SK-N-SH (cell line): ENCODE measurements around the gene PODXL2. TPM values are rescaled to one million over a fixed set of nuclear protein-coding genes. Genes with fewer than 3 reads are reported as not detected.

Source experiments
- CTCF ChIA-PET: fragments of 300-600, 350-600 bp; formaldehyde crosslinking; extraction: SDS; loops from one replicate; lab custom pipeline; 2021; lab: Yijun Ruan, JAX
- POLR2A ChIA-PET: fragments of 350-600 bp; sonication (Branson Sonifier 250); formaldehyde crosslinking; extraction: SDS; loops from one replicate; lab custom pipeline; 2020; ENCODE audit warnings: antibody characterized with exemption, inconsistent platforms; lab: Yijun Ruan, JAX
- DNase-seq: peaks from one replicate; pipeline ENCODE4 v3.0.0; 2012
- H2AFZ ChIP-seq: fragments of 200-600 bp; sonication (generic); 2 replicates; pipeline ENCODE4 v1.8.1; 2016; ENCODE audit warnings: antibody characterized with exemption, mild to moderate bottlenecking, low read depth
- H3F3A ChIP-seq: fragments of 200-600 bp; sonication (generic); replicated peaks from 2 replicates; pipeline ENCODE3; 2016; ENCODE audit warnings: antibody characterized with exemption, mild to moderate bottlenecking; ENCODE audit not compliant: insufficient read depth
- H3K27ac ChIP-seq, 2 experiments: fragments of 200-500 bp in 1 of 2; fragments of 200-600 bp in 1 of 2; sonication (Bioruptor generic) in 1 of 2; sonication (generic), shearing (Covaris generic) in 1 of 2; 2 replicates each; pipeline versions ENCODE4 v1.5.1 to v1.6.1; 2014 to 2016; ENCODE audit warnings: low read depth in 2 of 2, inconsistent platforms in 1 of 2, low read length in 1 of 2, mild to moderate bottlenecking in 1 of 2, mixed read lengths in 1 of 2
- H3K27me3 ChIP-seq: fragments of 200-600 bp; sonication (generic), shearing (Covaris generic); 2 replicates; pipeline ENCODE4 v1.6.1; 2016; ENCODE audit warnings: mixed run types; ENCODE audit not compliant: insufficient read depth
- H3K36me3 ChIP-seq, 2 experiments: fragments of 200-500 bp in 1 of 2; fragments of 200-600 bp in 1 of 2; sonication (Bioruptor generic) in 1 of 2; sonication (generic) in 1 of 2; replicated peaks in 1 of 2; 2 replicates each; pipeline versions ENCODE3 to v1.5.1; 2014 to 2016; ENCODE audit warnings: low read length in 1 of 2, mild to moderate bottlenecking in 1 of 2; ENCODE audit not compliant: insufficient read depth in 2 of 2, control insufficient read depth in 1 of 2
- H3K4me1 ChIP-seq, 2 experiments: fragments of 200-500 bp in 1 of 2; fragments of 200-600 bp in 1 of 2; sonication (Bioruptor generic) in 1 of 2; sonication (generic), shearing (Covaris generic) in 1 of 2; 2 replicates each; pipeline versions ENCODE4 v1.5.1 to v1.6.1; 2014 to 2016; ENCODE audit warnings: low read depth in 1 of 2, low read length in 1 of 2, mixed run types in 1 of 2; ENCODE audit not compliant: insufficient read depth in 2 of 2, control insufficient read depth in 1 of 2
- H3K4me2 ChIP-seq: fragments of 200-600 bp; sonication (generic), shearing (Covaris generic); 2 replicates; pipeline ENCODE4 v1.6.1; 2017; ENCODE audit warnings: mixed run types
- H3K4me3 ChIP-seq, 2 experiments: fragments of 200-500 bp in 1 of 2; fragments of 200-600 bp in 1 of 2; sonication (Bioruptor generic) in 1 of 2; sonication (generic), shearing (Covaris generic) in 1 of 2; 2 replicates each; pipeline versions ENCODE4 v1.5.1 to v1.8.1; 2014 to 2016; ENCODE audit warnings: low read depth in 2 of 2, inconsistent platforms in 1 of 2, low read length in 1 of 2, mild to moderate bottlenecking in 1 of 2, mixed read lengths in 1 of 2, moderate library complexity in 1 of 2
- H3K79me2 ChIP-seq: fragments of 200-600 bp; sonication (generic); 2 replicates; pipeline ENCODE4 v1.8.1; 2017; ENCODE audit warnings: mild to moderate bottlenecking; ENCODE audit not compliant: insufficient read depth
- H3K9ac ChIP-seq: fragments of 200-600 bp; sonication (generic); 2 replicates; pipeline ENCODE4 v1.6.1; 2017; ENCODE audit warnings: mixed run types
- H3K9me2 ChIP-seq: fragments of 200-600 bp; sonication (generic); 2 replicates; pipeline ENCODE4 v1.6.1; 2017; ENCODE audit warnings: mixed run types
- H3K9me3 ChIP-seq: fragments of 200-600 bp; sonication (generic); 2 replicates; pipeline ENCODE4 v1.6.1; 2017; ENCODE audit warnings: mixed run types, mild to moderate bottlenecking, moderate library complexity
- H4K20me1 ChIP-seq: fragments of 200-600 bp; sonication (generic); 2 replicates; pipeline ENCODE4 v1.6.1; 2017; ENCODE audit warnings: mild to moderate bottlenecking, mixed run types; ENCODE audit not compliant: insufficient read depth
- CHD2 ChIP-seq: fragments of 150-350 bp; IDR thresholded peaks from 2 replicates; pipeline ENCODE4 v1.6.1; 2018; ENCODE audit warnings: low read length; ENCODE audit not compliant: partially characterized antibody
- FOSL2 ChIP-seq: IDR thresholded peaks from 2 replicates; pipeline ENCODE4 v1.4.0; 2012; ENCODE audit warnings: low read depth, mild to moderate bottlenecking, moderate library complexity, borderline replicate concordance
- FOXJ3 ChIP-seq: sonication (generic); formaldehyde crosslinking; IDR thresholded peaks from 2 replicates; pipeline ENCODE4 v1.5.1; 2020; ENCODE audit warnings: mild to moderate bottlenecking, missing genetic modification reagents
- GATA2 ChIP-seq: sonication (generic); formaldehyde crosslinking; IDR thresholded peaks from 2 replicates; pipeline ENCODE4 v1.5.0; 2020; ENCODE audit warnings: mild to moderate bottlenecking, missing genetic modification reagents
- JUND ChIP-seq: IDR thresholded peaks from 2 replicates; pipeline ENCODE4 v1.4.0; 2012
- MEF2A ChIP-seq: IDR thresholded peaks from 2 replicates; pipeline ENCODE4 v1.4.0; 2012; ENCODE audit warnings: low read depth, borderline replicate concordance
- MXI1 ChIP-seq: IDR thresholded peaks from 2 replicates; pipeline ENCODE4 v1.6.1; 2012; ENCODE audit warnings: mild to moderate bottlenecking, low read depth, low read length, improper control_type of control experiment
- POLR2AphosphoS5 ChIP-seq: IDR thresholded peaks from 2 replicates; pipeline ENCODE4 v1.6.1; 2012; ENCODE audit warnings: low read depth, low read length
- RAD21 ChIP-seq: IDR thresholded peaks from 2 replicates; pipeline ENCODE4 v1.6.1; 2012; ENCODE audit warnings: mild to moderate bottlenecking, low read length
- TAF1 ChIP-seq: IDR thresholded peaks from 2 replicates; pipeline ENCODE4 v1.6.1; 2012; ENCODE audit warnings: low read depth, mild to moderate bottlenecking, low read length, moderate library complexity, borderline replicate concordance
- TCF12 ChIP-seq: IDR thresholded peaks from 2 replicates; pipeline ENCODE4 v1.4.0; 2012
- TEAD4 ChIP-seq: IDR thresholded peaks from 2 replicates; pipeline ENCODE4 v1.4.0; 2012; ENCODE audit warnings: mild to moderate bottlenecking, borderline replicate concordance; ENCODE audit not compliant: insufficient read depth
- YY1 ChIP-seq: IDR thresholded peaks from 2 replicates; pipeline ENCODE4 v1.4.0; 2012; ENCODE audit warnings: low read depth, mild to moderate bottlenecking
- WGBS: methylation state at CpG from one replicate; pipeline ENCODE4 v1.1.6; 2017; ENCODE audit warnings: low lambda C conversion rate; 5-methylcytosine and 5-hydroxymethylcytosine counted together
- polyA plus RNA-seq, 3 experiments: library from polyadenylated mRNA; depleted of rRNA; stranded (reverse); fragments of >200 nt; gene quantifications; 2 replicates each; pipeline ENCODE4 v1.2.3, GENCODE V29; 2012
- TF ChIP-seq, protein P1 (sequence below): IDR thresholded peaks from 2 replicates; pipeline ENCODE4 v1.4.0; 2012; ENCODE audit warnings: low read depth, borderline replicate concordance
- TF ChIP-seq, protein P2 (sequence below): IDR thresholded peaks from 2 replicates; pipeline ENCODE4; 2012
- TF ChIP-seq, protein P3 (sequence below): fragments of 150-350 bp; IDR thresholded peaks from 2 replicates; pipeline ENCODE4 v1.6.1; 2017; ENCODE audit warnings: antibody characterized with exemption, low read length, low read depth, borderline replicate concordance
- TF ChIP-seq, protein P4 (sequence below): fragments of 200-600 bp; sonication (generic); IDR thresholded peaks from 2 replicates; pipeline ENCODE4 v1.6.1; 2017; ENCODE audit warnings: antibody characterized with exemption, mild to moderate bottlenecking, moderate library complexity
- TF ChIP-seq, protein P5 (sequence below): IDR thresholded peaks from 2 replicates; pipeline ENCODE4 v1.4.0; 2012; ENCODE audit warnings: low read depth
- TF ChIP-seq, protein P6 (sequence below): fragments of 150-350 bp; IDR thresholded peaks from 2 replicates; pipeline ENCODE4 v1.6.1; 2016; ENCODE audit warnings: mild to moderate bottlenecking, low read depth, low read length

PODXL2 gene
- polyA plus RNA-seq, 1 of the 3 experiments (the other 2 are of a cell fraction), result 27.5 TPM

DNA sequence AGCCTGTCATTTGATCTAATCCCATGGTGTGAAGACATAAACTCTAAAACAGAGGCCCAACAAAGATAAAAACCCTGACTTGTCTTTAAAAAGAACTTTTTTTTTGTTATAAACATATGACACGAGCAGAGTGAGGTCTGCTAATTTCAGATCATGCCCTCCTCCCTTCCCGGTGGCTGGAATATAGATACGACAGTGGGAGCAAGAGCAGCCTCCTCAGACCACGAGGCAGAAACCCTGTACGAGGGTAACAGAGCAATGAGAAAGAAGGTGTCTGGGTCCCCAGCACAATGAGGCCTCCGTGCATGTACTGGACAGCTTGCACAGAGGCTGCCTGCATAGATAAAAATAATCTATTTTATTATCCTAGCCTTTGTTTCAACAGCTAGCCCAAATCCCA is 44.3 kb upstream of the PODXL2 start:
- H3K27ac ChIP-seq, result no peak overlapping the region
- TF ChIP-seq POLR2AphosphoS5, result no peak
- TF ChIP-seq CHD2, result no peak
- no peak for TF ChIP-seq RAD21
- TF ChIP-seq JUND, result no peak
- TF ChIP-seq, protein P1, sequence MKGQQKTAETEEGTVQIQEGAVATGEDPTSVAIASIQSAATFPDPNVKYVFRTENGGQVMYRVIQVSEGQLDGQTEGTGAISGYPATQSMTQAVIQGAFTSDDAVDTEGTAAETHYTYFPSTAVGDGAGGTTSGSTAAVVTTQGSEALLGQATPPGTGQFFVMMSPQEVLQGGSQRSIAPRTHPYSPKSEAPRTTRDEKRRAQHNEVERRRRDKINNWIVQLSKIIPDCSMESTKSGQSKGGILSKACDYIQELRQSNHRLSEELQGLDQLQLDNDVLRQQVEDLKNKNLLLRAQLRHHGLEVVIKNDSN, result no peak
- TF ChIP-seq, protein P2, sequence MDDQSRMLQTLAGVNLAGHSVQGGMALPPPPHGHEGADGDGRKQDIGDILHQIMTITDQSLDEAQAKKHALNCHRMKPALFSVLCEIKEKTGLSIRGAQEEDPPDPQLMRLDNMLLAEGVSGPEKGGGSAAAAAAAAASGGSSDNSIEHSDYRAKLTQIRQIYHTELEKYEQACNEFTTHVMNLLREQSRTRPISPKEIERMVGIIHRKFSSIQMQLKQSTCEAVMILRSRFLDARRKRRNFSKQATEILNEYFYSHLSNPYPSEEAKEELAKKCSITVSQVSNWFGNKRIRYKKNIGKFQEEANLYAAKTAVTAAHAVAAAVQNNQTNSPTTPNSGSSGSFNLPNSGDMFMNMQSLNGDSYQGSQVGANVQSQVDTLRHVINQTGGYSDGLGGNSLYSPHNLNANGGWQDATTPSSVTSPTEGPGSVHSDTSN, result no peak
- TF ChIP-seq, protein P3, sequence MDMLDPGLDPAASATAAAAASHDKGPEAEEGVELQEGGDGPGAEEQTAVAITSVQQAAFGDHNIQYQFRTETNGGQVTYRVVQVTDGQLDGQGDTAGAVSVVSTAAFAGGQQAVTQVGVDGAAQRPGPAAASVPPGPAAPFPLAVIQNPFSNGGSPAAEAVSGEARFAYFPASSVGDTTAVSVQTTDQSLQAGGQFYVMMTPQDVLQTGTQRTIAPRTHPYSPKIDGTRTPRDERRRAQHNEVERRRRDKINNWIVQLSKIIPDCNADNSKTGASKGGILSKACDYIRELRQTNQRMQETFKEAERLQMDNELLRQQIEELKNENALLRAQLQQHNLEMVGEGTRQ, result no peak
- TF ChIP-seq TEAD4, result no peak
- TF ChIP-seq, protein P4, sequence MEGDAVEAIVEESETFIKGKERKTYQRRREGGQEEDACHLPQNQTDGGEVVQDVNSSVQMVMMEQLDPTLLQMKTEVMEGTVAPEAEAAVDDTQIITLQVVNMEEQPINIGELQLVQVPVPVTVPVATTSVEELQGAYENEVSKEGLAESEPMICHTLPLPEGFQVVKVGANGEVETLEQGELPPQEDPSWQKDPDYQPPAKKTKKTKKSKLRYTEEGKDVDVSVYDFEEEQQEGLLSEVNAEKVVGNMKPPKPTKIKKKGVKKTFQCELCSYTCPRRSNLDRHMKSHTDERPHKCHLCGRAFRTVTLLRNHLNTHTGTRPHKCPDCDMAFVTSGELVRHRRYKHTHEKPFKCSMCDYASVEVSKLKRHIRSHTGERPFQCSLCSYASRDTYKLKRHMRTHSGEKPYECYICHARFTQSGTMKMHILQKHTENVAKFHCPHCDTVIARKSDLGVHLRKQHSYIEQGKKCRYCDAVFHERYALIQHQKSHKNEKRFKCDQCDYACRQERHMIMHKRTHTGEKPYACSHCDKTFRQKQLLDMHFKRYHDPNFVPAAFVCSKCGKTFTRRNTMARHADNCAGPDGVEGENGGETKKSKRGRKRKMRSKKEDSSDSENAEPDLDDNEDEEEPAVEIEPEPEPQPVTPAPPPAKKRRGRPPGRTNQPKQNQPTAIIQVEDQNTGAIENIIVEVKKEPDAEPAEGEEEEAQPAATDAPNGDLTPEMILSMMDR, result no peak
- no peak for TF ChIP-seq TCF12
- TF ChIP-seq MEF2A, result no peak
- no peak for TF ChIP-seq FOXJ3 (CRISPR knock-in tag)
- no peak for TF ChIP-seq TAF1
- no peak for TF ChIP-seq MXI1
- TF ChIP-seq, protein P5, sequence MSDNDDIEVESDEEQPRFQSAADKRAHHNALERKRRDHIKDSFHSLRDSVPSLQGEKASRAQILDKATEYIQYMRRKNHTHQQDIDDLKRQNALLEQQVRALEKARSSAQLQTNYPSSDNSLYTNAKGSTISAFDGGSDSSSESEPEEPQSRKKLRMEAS, result no peak
- no peak for TF ChIP-seq FOSL2
- TF ChIP-seq, protein P6, sequence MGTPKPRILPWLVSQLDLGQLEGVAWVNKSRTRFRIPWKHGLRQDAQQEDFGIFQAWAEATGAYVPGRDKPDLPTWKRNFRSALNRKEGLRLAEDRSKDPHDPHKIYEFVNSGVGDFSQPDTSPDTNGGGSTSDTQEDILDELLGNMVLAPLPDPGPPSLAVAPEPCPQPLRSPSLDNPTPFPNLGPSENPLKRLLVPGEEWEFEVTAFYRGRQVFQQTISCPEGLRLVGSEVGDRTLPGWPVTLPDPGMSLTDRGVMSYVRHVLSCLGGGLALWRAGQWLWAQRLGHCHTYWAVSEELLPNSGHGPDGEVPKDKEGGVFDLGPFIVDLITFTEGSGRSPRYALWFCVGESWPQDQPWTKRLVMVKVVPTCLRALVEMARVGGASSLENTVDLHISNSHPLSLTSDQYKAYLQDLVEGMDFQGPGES, result no peak
- TF ChIP-seq YY1, result no peak
- TF ChIP-seq GATA2, result no peak
- H3K79me2 ChIP-seq, result peaks cover 85% of the 10 kb centered on the region
- H4K20me1 ChIP-seq, result peaks cover 59% of the 10 kb centered on the region
- DNase-seq, result no peak
- no peak overlapping the region for H3K4me3 ChIP-seq
- no peak overlapping the region for H3K4me2 ChIP-seq
- H2AFZ ChIP-seq, result no peak overlapping the region
- no peaks in the 10 kb centered on the region for H3K27me3 ChIP-seq
- no peaks in the 10 kb centered on the region for H3F3A ChIP-seq
- H3K36me3 ChIP-seq, result no peaks in the 10 kb centered on the region
- H3K9ac ChIP-seq, result no peak overlapping the region
- peaks cover 4 to 12% of the 10 kb centered on the region in 2 experiments; a peak in 2 of 4 replicates for H3K4me1 ChIP-seq
- H3K9me3 ChIP-seq, result no peaks in the 10 kb centered on the region
- H3K9me2 ChIP-seq, result no peaks in the 10 kb centered on the region
- ChIA-PET POLR2A (no interaction called here), CTCF (interaction anchor here (1.3 to 9.4 kb wide), 2 partner anchors 9 to 387 kb away, joined by 4 to 95 read pairs; no protein-coding TSS in a partner anchor)
- 92% methylated on average over 6 of the region's 6 CpGs for whole genome bisulfite sequencing
